Measurements from ENCODE around the gene ZFP69B.
A peak's percentile ranks its signal among the peaks of the same experiment; 100 is the strongest.

Gene ZFP69B

DNA sequence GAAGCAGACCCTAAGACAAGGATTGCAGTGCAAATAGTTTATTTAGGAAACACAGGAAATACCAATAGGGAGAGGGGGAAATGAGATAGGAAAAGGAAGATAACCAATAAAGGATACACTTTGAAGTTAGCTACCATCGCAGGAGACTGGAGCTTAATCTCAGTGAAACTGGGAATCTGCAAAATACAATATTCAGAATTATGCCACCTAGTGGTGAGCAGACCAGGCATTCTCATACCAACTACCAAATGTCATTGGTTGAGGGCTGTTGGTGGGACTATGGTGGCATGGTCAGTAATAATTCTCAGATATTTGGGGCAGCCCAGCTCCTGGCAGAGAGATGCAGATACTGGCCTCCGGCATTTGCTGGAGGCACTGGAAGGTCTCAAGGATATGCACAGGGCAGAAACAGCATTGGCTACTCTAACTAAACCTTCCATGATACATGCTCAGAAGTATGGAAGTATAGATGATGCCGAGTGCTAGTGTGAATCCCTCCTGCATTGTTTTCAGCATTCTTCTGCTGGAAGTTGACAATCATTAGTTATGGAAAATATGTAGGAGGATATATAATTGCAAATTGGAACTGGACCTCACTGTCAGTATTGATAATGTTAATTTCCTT is 11.8 kb upstream of the ZFP69B start:
- DNase-seq = peak; percentile 66

DNA sequence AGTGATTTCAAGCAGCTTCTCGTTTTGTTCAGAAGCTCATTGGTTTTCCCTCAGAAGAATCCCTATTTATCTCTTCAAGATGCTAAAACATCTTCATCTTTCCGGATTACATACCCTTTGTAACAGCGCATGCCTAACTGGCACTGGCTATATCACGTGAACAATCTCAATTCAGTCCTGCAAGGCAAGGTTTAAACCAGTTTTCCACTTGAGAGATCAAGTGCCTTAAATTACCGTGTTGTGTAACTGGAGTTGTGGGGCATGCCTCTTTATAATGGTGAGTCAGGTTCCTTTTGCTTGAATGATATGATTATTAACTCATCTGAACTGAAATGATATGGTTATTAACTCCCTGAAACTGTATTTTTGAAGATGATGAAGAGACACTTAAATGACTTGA is 11.0 kb upstream of the ZFP69B start:
- no peak for DNase-seq

DNA sequence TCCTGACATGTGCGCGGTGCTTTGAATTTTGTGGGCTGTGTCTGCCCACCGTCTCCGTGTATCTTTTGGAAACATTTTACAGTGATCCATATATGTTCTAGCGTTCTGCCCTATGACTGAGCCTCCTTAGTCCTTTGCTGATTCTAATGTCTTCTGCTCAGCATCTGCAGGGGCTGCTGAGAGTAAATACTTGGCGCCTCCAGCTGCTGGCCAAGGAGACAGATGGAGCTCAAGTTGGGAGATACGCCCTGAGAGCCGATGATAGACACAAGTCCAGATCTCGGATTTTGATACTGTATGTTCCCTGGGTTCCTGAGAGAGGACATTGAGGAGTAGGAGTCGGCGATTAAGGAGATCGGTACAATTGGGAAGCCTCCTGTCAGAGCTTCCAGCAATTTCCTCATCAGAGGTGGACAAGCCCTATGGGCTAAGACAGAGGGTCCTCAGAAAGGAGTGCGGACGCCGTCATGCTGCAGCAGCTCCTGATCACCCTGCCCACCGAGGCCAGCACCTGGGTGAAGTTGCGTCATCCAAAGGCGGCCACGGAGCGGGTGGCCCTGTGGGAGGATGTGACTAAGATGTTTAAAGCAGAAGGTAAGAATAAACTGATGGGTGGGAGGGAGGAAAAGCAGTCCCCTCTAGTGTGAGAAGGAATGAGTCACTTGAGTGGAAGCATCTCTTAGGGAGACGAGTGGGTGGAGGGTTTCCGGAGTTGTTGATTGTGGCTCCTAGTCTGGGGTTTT is 390 bp downstream of the ZFP69B start:
- DNase-seq = no peak

DNA sequence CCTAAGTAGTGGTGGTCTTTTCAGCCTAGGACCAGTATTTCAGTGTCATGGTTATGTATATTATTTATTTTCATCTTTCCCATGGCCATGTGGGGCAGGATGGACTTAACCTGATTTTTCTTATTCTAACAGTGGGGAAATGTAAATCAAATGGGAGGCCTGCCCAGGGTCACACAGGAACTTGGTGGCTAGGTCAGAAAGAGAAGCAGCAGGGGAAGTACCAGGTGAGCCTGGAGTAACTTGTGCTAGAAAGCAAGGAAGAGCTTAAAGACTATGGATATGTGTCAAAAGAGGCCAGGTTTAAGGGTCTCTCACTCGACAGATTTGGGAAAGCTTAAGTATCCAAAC is 936 bp downstream of the ZFP69B start:
- no peak for DNase-seq

DNA sequence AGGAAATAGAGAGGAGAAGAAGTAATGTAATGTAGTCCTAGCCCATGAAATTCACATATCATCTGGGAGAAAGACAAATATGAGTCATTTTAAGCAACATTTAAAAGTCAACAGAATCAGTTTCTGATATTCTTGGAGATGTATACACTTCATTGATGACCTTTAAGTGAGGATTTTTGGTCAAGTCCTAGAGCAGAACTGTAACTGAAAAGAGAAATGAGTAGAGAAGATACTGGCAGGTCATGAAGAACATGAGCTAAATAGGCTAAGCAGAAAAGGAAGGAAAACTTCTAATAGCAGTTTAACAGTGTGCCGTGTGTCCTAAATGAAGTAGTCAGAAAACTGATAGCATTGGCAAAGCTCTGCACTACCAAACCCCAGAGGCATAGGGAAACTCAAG is 4.6 kb downstream of the ZFP69B start:
- DNase-seq = no peak

DNA sequence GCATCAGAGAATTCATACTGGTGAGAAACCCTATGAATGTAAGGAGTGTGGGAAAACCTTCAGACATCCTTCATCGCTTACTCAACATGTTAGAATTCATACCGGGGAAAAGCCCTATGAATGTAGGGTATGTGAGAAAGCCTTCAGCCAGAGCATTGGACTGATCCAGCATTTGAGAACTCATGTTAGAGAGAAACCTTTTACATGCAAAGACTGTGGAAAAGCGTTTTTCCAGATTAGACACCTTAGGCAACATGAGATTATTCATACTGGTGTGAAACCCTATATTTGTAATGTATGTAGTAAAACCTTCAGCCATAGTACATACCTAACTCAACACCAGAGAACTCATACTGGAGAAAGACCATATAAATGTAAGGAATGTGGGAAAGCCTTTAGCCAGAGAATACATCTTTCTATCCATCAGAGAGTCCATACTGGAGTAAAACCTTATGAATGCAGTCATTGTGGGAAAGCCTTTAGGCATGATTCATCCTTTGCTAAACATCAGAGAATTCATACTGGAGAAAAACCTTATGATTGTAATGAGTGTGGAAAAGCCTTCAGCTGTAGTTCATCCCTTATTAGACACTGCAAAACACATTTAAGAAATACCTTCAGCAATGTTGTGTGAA is 12.8 kb downstream of the ZFP69B start:
- DNase-seq = no peak

DNA sequence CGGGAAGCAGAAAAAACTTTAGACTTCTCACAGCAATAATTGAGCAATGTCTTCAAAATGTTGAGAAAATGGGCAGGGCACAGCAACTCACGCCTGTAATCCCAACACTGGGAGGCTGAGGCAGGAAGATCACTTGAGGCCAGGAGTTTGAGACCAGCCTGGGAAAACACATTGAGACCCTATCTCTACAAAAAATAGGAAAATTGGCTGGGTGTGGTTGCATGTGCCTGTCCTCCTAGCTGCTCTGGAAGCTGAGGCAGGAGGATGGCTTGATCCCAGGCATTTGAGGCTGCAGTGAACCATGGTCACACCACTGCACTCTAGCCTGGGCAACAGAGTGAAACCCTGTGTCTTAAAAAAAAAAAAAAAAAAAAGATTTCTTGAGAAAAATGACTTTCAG is 19.1 kb downstream of the ZFP69B start:
- no peak for DNase-seq

DNA sequence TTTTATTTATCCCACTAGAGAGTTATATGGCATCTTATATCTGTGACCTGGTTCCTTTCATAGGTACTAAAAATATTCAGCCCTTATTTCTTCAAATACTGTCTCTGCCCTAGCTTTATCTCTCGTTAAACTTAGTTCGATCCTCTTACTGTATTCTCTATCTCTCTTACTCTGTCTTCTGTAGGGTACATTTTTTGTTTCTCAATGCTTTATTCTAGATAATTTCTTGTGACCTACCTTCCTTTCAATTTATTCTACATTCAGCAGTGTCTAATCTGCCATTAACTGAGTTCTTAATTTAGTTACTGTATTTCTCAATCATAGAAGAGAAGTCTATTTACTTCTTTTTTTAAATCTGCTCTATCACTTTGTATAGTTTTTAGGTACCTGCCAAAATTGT is 25.0 kb downstream of the ZFP69B start:
- no peak for DNase-seq

DNA sequence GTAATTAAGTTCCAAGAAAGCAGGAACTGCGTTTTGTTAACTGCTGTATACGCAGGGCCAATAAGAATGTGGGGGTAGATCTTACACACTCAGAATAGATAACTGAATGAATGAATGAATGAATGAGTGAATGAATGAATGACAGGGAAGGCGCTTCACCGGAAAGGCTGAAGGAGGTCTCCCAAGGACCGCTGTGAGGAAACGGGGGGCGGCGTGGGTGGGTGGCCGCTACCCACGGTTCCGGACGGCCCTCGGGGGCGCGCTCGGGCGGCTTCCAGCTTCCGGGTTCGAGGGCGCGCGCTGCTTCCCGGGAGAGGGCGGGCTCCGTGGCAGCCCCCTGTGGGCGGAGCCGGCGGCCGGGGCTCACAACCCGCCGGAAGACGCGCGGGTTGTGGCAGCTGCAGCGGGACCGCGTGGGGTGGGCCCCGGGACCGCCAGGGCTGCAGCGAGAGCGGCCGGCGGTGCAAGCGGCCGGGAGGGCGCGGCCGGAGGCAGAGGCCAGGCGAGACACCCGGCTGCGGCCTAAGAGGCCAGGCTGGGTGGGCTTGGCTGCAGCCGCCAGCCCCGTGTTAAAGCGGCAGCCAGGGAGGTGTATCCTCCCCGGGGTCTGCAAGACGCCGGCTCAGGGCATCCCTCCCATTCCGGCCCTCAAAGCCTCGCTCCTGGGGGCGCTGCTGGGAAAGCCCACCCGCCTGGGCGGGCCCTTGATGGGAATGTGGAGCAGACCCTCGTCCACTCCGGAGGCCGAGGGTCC is 26.8 kb downstream of the ZFP69B start, which contains the start of gene ZFP69:
Gene ZFP69, plus strand, starts transcription at position 367 of the 754 bp plus-strand sequence. CDS start 2,072 bp downstream, outside the sequence.
- DNase-seq = peak; percentile 92

DNA sequence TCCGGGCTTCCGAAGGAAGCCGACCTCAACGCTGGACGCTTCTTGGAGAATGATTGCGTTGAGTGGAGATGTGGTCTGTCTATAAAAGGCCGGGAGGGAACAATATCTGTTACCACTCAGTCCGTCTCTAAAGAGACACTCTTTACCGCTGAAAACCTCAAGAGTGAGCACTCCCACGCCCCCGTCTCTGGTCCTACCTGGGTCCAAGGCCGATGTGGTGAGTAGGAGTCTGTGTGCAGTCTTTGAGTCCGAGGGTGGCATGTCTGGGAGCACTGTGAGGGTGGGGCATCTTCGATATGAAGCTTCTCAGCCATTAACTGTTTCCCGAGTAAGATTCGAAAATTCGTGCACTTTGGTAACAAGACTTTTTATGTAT is 27.4 kb downstream of the ZFP69B start:
- peak; percentile 56 for DNase-seq

DNA sequence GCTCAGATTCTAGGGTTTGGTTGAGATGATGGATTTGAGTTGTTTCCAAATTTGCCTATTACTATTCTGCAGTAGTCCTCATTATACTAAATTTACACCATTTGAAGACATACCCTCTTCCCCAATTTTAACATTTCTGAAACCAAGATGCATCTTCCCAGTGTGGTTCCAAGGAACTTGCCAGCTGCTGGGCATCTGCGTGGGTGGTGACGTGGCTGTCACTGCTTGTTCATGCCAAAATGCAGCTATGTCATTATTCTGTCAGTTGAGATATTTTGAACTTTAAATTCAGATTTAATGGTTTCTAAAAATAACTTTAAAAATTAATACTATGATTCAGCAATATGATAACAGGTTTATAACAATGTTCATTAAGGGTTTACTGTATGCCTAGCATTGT is 28.0 kb downstream of the ZFP69B start:
- no peak for DNase-seq

DNA sequence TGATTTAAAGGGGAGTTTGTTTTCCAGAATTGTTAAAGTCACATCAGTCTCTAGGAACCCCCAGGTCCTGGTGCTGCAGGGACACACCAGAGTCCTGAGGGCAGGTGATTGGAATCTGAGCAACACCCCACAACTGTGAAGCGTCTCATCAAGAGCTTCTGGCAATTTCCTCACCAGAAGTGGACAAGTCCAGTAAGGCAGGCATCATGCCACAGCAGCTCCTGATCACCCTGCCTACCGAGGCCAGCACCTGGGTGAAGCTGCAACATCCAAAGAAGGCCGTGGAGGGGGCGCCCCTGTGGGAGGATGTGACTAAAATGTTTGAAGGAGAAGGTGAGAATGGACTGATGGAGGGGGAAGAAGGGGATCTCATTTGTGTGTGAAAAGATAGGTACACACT is 28.9 kb downstream of the ZFP69B start:
- no peak for DNase-seq

DNA sequence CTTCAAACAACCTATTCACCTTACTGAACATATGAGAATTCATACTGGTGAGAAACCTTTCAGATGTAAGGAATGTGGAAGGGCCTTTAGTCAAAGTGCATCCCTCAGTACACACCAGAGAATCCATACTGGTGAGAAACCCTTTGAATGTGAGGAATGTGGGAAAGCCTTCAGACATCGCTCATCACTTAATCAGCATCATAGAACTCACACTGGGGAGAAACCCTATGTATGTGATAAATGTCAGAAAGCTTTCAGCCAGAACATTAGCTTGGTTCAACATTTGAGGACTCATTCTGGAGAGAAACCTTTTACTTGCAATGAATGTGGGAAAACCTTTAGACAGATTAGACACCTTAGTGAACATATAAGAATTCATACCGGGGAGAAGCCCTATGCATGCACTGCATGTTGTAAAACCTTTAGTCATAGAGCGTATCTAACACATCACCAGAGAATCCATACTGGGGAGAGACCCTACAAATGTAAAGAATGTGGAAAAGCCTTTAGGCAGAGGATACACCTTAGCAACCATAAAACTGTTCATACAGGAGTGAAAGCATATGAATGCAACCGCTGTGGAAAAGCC is 45.1 kb downstream of the ZFP69B start:
- no peak for DNase-seq

DNA sequence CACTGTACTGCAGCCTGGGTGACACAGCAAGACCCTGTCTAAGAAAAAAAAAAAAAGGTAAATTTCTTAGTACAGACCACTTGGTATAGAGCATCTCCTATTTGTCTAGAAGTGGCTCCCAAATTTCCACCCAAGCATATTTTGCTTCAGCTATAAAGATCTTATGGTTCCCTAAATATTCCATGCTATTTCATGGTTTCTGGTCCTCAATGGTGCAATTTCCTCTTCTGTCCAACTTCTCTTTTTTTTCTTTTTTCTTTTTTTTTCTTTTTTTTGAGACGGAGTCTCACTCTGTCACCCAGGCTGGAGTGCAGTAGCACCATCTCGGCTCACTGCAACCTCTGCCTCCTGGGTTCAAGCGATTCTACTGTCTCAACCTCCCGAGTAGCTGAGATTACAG is 52.4 kb downstream of the ZFP69B start:
- DNase-seq = peak; percentile 7

DNA sequence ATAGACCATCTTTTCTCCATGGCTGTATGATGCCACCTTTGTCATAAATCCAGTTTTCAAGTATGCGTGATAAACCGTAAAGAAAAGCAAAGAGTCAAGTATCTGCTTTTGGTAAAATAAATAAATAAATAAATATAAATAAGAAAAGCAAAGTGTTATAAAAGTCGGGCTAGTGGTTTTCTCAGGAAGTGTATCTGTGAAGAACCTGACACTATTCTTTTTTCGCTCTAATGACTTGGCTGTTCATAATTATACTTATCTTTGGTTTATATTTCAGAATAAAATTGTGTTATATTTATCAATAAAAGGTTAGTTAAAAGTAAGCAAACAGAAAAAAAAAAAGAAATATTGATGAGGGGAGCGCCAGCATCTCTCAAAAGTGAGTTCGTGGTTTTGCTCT is 57.7 kb downstream of the ZFP69B start:
- no peak for DNase-seq

DNA sequence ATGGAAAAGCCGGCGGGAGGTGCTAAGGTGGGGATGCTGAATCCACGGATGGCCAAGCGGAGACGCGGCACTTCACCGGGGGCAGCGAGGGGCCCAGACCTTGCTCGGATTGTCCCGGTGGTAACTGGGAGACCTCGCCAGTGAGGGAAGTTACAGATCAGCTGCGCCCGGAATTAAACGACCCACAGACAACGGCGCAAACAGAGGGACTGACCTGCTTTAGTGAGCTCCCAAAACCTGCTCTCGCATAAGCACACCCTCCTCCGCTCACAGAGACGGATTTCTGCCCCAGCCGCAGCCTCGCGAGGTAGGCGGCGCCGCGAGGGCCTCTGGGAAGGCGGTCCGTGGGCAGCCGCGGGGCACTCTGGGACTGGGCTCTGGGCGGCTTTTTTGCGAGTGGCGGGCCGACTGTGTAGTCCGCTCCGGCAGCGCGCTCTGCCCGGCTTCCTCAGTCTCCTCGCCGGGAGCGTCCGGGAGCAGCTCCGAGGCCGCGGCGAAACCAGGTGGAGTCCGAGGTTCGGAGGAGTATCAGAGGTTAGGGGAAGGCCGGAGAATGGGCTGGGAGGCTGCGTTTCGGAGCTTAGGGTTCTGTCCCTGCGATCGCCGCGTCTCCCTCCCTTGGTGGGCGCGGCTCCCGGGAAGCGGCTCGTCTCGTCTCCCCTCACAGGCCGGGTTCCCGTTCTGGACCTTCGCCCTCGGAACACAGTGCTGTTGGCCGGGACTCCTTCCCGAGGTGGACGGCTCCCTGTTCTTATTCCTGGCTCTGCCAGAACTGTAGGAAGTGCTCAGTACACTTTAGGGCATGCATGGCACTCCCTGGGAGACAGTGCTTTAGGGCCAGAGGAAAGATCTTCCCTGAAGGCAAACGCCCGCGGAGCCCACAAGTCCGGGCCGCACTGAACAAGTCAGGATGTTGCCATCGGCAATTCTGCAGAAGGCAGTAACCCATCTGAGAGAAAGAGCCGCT is 58.4 kb downstream of the ZFP69B start, which contains the start of gene EXO5:
Gene EXO5, plus strand, starts transcription at position 393 of the 967 bp plus-strand sequence. CDS start 5,778 bp downstream, outside the sequence.
- peak; percentile 88 for DNase-seq

Data from hematopoietic multipotent progenitor cell treated with erythropoietin and hydrocortisone succinate and interleukin-3 and kit ligand, for 4 days (in vitro differentiated cells).